ENCODE data around the gene HIBADH. TPM values are rescaled to one million over a fixed set of nuclear protein-coding genes. Genes with fewer than 3 reads are reported as not detected.

Gene HIBADH
- total RNA-seq, 1 donor from 2014 or later, result 15.4 TPM

- Mint-ChIP-seq H3K27me3 (ENCODE audit: unreplicated experiment) (no peaks in the 10 kb centered on the region), H3K27ac (ENCODE audit: unreplicated experiment) (no peak overlapping the region), H3K9me3 (ENCODE audit: unreplicated experiment) (no peaks in the 10 kb centered on the region), H3K4me1 (ENCODE audit: unreplicated experiment) (no peaks in the 10 kb centered on the region), H3K4me3 (ENCODE audit: unreplicated experiment) (no peak overlapping the region), H3K36me3 (ENCODE audit: low read depth, unreplicated experiment) (no peaks in the 10 kb centered on the region)
- DNase-seq (ENCODE audit: low spot score), result no peak
- no peak for TF ChIP-seq CTCF (IDR thresholded peaks at IDR 0.05; ENCODE audit: unreplicated experiment)
Measured at GRCh38 chr7:27482219-27482618, 180.5 kb downstream of the HIBADH start.

- H3K9me3 Mint-ChIP-seq (ENCODE audit: unreplicated experiment), result no peaks in the 10 kb centered on the region
- DNase-seq (ENCODE audit: low spot score), result no peak
- no peak for TF ChIP-seq CTCF (IDR thresholded peaks at IDR 0.05; ENCODE audit: unreplicated experiment)
- H3K27ac Mint-ChIP-seq (ENCODE audit: unreplicated experiment), result no peak overlapping the region
- no peak overlapping the region for H3K4me3 Mint-ChIP-seq (ENCODE audit: unreplicated experiment)
- no peaks in the 10 kb centered on the region for H3K4me1 Mint-ChIP-seq (ENCODE audit: unreplicated experiment)
- H3K27me3 Mint-ChIP-seq (ENCODE audit: unreplicated experiment), result no peaks in the 10 kb centered on the region
- H3K36me3 Mint-ChIP-seq (ENCODE audit: low read depth, unreplicated experiment), result no peaks in the 10 kb centered on the region
Measured at GRCh38 chr7:27478556-27478955, 184.1 kb downstream of the HIBADH start.

- no peak overlapping the region for H3K4me3 Mint-ChIP-seq (ENCODE audit: unreplicated experiment)
- no peak for TF ChIP-seq CTCF (IDR thresholded peaks at IDR 0.05; ENCODE audit: unreplicated experiment)
- H3K36me3 Mint-ChIP-seq (ENCODE audit: low read depth, unreplicated experiment), result no peaks in the 10 kb centered on the region
- H3K4me1 Mint-ChIP-seq (ENCODE audit: unreplicated experiment), result no peaks in the 10 kb centered on the region
- DNase-seq (ENCODE audit: low spot score), result no peak
- no peak overlapping the region for H3K27ac Mint-ChIP-seq (ENCODE audit: unreplicated experiment)
- H3K9me3 Mint-ChIP-seq (ENCODE audit: unreplicated experiment), result no peaks in the 10 kb centered on the region
- no peaks in the 10 kb centered on the region for H3K27me3 Mint-ChIP-seq (ENCODE audit: unreplicated experiment)
Measured at GRCh38 chr7:27478084-27478483, 184.6 kb downstream of the HIBADH start.

- TF ChIP-seq CTCF (IDR thresholded peaks at IDR 0.05; ENCODE audit: unreplicated experiment), result no peak
- no peak overlapping the region for H3K4me3 Mint-ChIP-seq (ENCODE audit: unreplicated experiment)
- H3K4me1 Mint-ChIP-seq (ENCODE audit: unreplicated experiment), result no peaks in the 10 kb centered on the region
- H3K27ac Mint-ChIP-seq (ENCODE audit: unreplicated experiment), result no peak overlapping the region
- DNase-seq (ENCODE audit: low spot score), result no peak
- no peaks in the 10 kb centered on the region for H3K27me3 Mint-ChIP-seq (ENCODE audit: unreplicated experiment)
- no peaks in the 10 kb centered on the region for H3K9me3 Mint-ChIP-seq (ENCODE audit: unreplicated experiment)
- no peaks in the 10 kb centered on the region for H3K36me3 Mint-ChIP-seq (ENCODE audit: low read depth, unreplicated experiment)
Measured at GRCh38 chr7:27476493-27476892, 186.2 kb downstream of the HIBADH start.

Other genes starting within 250 kb of the HIBADH start
- 124 TPM for gene TAX1BP1, start 77.3 kb upstream of the HIBADH start, total RNA-seq (ENCODE audit: unreplicated experiment)

Data from endothelial cell (in vitro differentiated cells).